ENCODE measurements around the gene TBC1D22A. TPM values are rescaled to one million over a fixed set of nuclear protein-coding genes. Genes with fewer than 3 reads are reported as not detected.

Gene TBC1D22A
- total and polyA plus RNA-seq, 9 of the 15 experiments (the other 6 are each of a cell fraction or from before 2014, with no cell fraction given) = 0.20 to 11.5 (median 5.2) TPM

DNA sequence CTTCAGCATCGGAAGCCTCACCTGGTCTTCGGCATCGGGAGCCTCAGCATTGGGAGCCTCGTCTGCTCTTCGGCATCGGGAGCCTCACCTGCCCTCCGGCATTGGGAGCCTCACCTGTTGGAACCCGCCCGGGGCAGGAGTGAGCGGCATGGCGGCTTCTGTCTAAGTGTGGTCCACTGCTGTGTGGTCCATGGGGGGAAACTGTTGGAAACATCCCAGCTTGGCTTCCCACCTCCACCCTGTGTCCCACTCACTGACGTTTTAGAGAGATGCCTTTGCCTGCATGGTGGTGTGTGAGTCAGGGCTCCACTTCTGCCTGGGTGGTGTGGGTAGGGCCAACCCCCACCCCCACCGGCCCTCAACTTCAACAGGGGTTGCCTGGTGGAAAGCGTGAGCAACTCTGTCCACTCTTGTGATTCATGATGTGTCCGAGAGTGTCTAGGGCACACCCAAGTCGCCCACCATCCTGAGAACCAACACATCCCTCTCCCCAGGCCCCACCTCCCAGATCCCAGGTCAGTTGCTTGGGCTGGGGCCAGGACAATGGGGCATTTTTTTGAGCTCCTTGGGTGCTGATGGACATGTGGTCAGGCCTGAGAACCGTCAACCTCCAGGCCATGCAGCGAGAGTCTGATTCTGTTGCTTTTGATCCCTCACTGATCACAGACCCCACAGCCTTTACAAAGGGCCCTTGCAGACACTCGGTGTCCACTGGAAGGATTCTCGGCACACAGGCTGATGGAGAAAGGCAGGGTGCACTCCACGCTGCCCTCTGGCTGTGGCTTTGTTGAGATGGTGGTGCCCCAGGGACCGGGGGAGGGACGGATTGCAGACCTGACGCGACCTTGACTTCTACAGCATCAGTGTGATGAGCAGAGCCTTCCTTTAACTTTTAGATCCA lies 406.7 kb downstream of the TBC1D22A start:
- ATAC-seq (no peak), FAIRE-seq (no peak), DNase-seq (ENCODE audit: extremely low read depth in 1 of 4, low spot score in 3 of 4) (peak in 1 of 4 experiments; percentile 6)
- Histone ChIP-seq H2AFZ (ENCODE audit: low read depth, low read length) (no peak overlapping the region), H4K20me1 (replicated peaks; ENCODE audit: control insufficient read depth, insufficient read depth, low read length) (no peaks in the 10 kb centered on the region), H3K4me3 (no peak overlapping the region), H3K9me1 (ENCODE audit: control insufficient read depth, insufficient read depth, low read length) (no peaks in the 10 kb centered on the region), H3K27ac (ENCODE audit: extremely low read depth, low read depth, low read length) (no peak overlapping the region), H3K36me3 (ENCODE audit: control insufficient read depth, insufficient read depth, low read length) (no peaks in the 10 kb centered on the region), H3K4me2 (ENCODE audit: insufficient read depth, low read length) (no peak overlapping the region), H3K27me3 (ENCODE audit: control insufficient read depth in 2 of 2, insufficient read depth in 2 of 2, low read length in 2 of 2) (no peaks in the 10 kb centered on the region), H3K9ac (ENCODE audit: insufficient read depth in 1 of 2, low read depth in 2 of 2, low read length in 2 of 2) (no peak overlapping the region), H3K9me3 (replicated peaks; ENCODE audit: control insufficient read depth, insufficient read depth, low read depth, low read length) (no peaks in the 10 kb centered on the region), H3K4me1 (replicated peaks in 1 of 2; ENCODE audit: control insufficient read depth in 2 of 2, insufficient read depth in 2 of 2, low read length in 2 of 2) (peaks cover 0 to 6% of the 10 kb centered on the region in 2 experiments; a peak in 1 of 5 replicates), H3K79me2 (ENCODE audit: control insufficient read depth, insufficient read depth, low read length) (no peaks in the 10 kb centered on the region)
- intact Hi-C loops (cut with micrococcal nuclease) = no loop called here
- WGBS (ENCODE audit: insufficient coverage, low coverage, missing lambda C conversion rate) = 50% methylated on average over 15 of the region's 25 CpGs
- CTCF ChIA-PET (ENCODE audit: low intra/inter-chr PET ratio) = no interaction called here
- no TSS peak for BruUV-seq (replicated peaks)
- in situ Hi-C loops (cut with MboI) = no loop called here
- POLR2A ChIA-PET = no interaction called here
- TF ChIP-seq SIX5 (IDR thresholded peaks at IDR 0.05; ENCODE audit: borderline replicate concordance in 1 of 2, insufficient read depth in 1 of 2, low read depth in 1 of 2, low read length in 2 of 2) (no peak), ZNF589 (CRISPR knock-in tag; IDR thresholded peaks at IDR 0.05; ENCODE audit: low read depth) (no peak), BCL6 (CRISPR knock-in tag; IDR thresholded peaks at IDR 0.05) (no peak), HDGF (IDR thresholded peaks at IDR 0.05) (no peak)
- TF ChIP-seq, protein P1, sequence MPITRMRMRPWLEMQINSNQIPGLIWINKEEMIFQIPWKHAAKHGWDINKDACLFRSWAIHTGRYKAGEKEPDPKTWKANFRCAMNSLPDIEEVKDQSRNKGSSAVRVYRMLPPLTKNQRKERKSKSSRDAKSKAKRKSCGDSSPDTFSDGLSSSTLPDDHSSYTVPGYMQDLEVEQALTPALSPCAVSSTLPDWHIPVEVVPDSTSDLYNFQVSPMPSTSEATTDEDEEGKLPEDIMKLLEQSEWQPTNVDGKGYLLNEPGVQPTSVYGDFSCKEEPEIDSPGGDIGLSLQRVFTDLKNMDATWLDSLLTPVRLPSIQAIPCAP (CRISPR knock-in tag; IDR thresholded peaks at IDR 0.05; ENCODE audit: borderline replicate concordance) = no peak
- TF ChIP-seq, protein P2, sequence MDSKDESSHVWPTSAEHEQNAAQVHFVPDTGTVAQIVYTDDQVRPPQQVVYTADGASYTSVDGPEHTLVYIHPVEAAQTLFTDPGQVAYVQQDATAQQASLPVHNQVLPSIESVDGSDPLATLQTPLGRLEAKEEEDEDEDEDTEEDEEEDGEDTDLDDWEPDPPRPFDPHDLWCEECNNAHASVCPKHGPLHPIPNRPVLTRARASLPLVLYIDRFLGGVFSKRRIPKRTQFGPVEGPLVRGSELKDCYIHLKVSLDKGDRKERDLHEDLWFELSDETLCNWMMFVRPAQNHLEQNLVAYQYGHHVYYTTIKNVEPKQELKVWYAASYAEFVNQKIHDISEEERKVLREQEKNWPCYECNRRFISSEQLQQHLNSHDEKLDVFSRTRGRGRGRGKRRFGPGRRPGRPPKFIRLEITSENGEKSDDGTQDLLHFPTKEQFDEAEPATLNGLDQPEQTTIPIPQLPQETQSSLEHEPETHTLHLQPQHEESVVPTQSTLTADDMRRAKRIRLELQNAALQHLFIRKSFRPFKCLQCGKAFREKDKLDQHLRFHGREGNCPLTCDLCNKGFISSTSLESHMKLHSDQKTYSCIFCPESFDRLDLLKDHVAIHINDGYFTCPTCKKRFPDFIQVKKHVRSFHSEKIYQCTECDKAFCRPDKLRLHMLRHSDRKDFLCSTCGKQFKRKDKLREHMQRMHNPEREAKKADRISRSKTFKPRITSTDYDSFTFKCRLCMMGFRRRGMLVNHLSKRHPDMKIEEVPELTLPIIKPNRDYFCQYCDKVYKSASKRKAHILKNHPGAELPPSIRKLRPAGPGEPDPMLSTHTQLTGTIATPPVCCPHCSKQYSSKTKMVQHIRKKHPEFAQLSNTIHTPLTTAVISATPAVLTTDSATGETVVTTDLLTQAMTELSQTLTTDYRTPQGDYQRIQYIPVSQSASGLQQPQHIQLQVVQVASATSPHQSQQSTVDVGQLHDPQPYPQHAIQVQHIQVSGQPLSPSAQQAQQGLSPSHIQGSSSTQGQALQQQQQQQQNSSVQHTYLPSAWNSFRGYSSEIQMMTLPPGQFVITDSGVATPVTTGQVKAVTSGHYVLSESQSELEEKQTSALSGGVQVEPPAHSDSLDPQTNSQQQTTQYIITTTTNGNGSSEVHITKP (IDR thresholded peaks at IDR 0.05; ENCODE audit: partially characterized antibody) = no peak
- TF ChIP-seq, protein P3, sequence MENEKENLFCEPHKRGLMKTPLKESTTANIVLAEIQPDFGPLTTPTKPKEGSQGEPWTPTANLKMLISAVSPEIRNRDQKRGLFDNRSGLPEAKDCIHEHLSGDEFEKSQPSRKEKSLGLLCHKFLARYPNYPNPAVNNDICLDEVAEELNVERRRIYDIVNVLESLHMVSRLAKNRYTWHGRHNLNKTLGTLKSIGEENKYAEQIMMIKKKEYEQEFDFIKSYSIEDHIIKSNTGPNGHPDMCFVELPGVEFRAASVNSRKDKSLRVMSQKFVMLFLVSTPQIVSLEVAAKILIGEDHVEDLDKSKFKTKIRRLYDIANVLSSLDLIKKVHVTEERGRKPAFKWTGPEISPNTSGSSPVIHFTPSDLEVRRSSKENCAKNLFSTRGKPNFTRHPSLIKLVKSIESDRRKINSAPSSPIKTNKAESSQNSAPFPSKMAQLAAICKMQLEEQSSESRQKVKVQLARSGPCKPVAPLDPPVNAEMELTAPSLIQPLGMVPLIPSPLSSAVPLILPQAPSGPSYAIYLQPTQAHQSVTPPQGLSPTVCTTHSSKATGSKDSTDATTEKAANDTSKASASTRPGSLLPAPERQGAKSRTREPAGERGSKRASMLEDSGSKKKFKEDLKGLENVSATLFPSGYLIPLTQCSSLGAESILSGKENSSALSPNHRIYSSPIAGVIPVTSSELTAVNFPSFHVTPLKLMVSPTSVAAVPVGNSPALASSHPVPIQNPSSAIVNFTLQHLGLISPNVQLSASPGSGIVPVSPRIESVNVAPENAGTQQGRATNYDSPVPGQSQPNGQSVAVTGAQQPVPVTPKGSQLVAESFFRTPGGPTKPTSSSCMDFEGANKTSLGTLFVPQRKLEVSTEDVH (IDR thresholded peaks at IDR 0.05; ENCODE audit: low read depth, partially characterized antibody) = no peak

All from K562 (cell line).